ENCODE data around the gene TMIGD2.

GRCh38 chr19:4292515-4292914 lies 9.7 kb downstream of the TMIGD2 start:
- TF ChIP-seq GATA3 (IDR thresholded peaks at IDR 0.05; ENCODE audit: low read depth, low read length) (no peak), GATA2 (IDR thresholded peaks at IDR 0.05; ENCODE audit: low read depth, low read length) (no peak)

All from SH-SY5Y (cell line).